Neural crest cell (in vitro differentiated cells): ENCODE measurements around the gene DNAJC13. TPM values are rescaled to one million over a fixed set of nuclear protein-coding genes. Genes with fewer than 3 reads are reported as not detected.

ENCODE experiments used
- DNase-seq: peaks from one replicate; pipeline ENCODE4 v3.0.0; 2021; ENCODE audit warnings: low read depth, mixed read lengths, low spot score
- H3K27ac Mint-ChIP-seq: one replicate; pipeline ENCODE4 v1.8.0; 2021; ENCODE audit warnings: mild to moderate bottlenecking, mixed read lengths; ENCODE audit not compliant: unreplicated experiment
- H3K27me3 Mint-ChIP-seq: 2 replicates; pipeline ENCODE4 v1.8.0; 2021; ENCODE audit warnings: low read depth, mild to moderate bottlenecking, mixed read lengths
- H3K36me3 Mint-ChIP-seq: 2 replicates; pipeline ENCODE4 v1.8.0; 2021; ENCODE audit warnings: low read depth, mild to moderate bottlenecking, mixed read lengths
- H3K4me1 Mint-ChIP-seq: 2 replicates; pipeline ENCODE4 v1.8.0; 2021; ENCODE audit warnings: mixed read lengths
- H3K4me3 Mint-ChIP-seq: one replicate; pipeline ENCODE4 v1.8.0; 2021; ENCODE audit warnings: mild to moderate bottlenecking, mixed read lengths
- H3K9me3 Mint-ChIP-seq: 2 replicates; pipeline ENCODE4 v1.8.0; 2021; ENCODE audit warnings: mixed read lengths
- CTCF ChIP-seq: fragments of 200-600 bp; sonication (generic); conservative IDR thresholded peaks from 2 replicates; pipeline ENCODE4 v1.5.0; 2021; ENCODE audit warnings: antibody characterized with exemption, mild to moderate bottlenecking
- total RNA-seq: library from RNA; stranded (reverse); gene quantifications from 2 replicates; pipeline ENCODE4 v1.2.1, GENCODE V29; 2021

Gene DNAJC13
- total RNA-seq, 1 donor from 2014 or later: 36.0 TPM

- DNase-seq: no peak
- Mint-ChIP-seq H3K4me1 (peaks cover 4% of the 10 kb centered on the region), H3K36me3 (peaks cover 28% of the 10 kb centered on the region), H3K27me3 (no peaks in the 10 kb centered on the region), H3K9me3 (no peaks in the 10 kb centered on the region), H3K27ac (no peak overlapping the region), H3K4me3 (no peak overlapping the region)
- no peak for TF ChIP-seq CTCF
Observed at GRCh38 chr3:132503559-132503958, 86.3 kb downstream of the DNAJC13 start.

DNA sequence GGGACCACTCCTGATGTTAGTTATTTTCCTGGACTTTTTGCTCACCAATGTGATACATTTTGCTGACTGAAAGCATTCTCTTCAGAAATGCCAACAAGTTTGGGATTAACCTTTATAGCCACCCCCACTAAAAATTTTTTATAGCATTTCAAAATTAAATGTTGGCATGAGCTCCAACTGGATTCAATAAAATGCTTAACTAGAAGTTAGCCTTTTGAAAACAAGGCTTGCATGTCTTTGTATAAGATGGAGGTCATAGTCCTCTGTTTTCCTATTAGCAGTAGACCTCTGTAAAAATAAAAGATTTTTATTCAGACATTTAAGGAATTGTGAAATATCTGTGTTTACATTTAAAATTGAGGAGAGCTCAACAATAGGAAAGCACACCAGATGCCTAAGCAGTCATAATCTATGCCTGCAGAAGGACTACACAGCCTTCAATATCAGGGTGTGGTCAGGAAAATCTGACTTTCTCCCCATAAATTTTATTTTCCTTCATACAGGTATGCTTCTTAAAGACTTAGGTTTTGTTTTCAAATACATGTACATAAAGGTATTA, 87.2 kb downstream of the DNAJC13 start:
- Mint-ChIP-seq H3K4me3 (no peak overlapping the region), H3K36me3 (peaks cover 31% of the 10 kb centered on the region), H3K4me1 (no peaks in the 10 kb centered on the region), H3K27ac (no peak overlapping the region), H3K27me3 (no peaks in the 10 kb centered on the region), H3K9me3 (no peaks in the 10 kb centered on the region)
- no peak for DNase-seq
- no peak for TF ChIP-seq CTCF

DNA sequence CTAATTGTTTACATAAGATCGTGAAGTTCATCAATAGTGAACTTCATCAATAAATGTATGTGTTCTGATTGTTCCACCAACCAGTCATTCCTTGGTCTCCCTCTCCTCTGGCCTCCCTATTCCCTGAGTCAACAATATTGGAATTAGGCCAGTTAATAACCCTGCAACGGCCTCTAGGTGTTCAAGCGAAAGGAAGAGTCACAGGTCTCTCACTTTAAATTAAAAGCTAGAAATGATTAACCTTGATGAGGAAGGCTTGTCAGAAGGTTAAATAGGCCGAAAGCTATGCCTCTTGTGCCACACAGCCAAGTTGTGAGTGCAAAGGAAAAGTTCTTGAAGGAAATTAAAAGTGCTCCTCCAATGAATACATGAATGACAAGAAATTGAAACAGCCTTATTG, 90.4 kb downstream of the DNAJC13 start:
- Mint-ChIP-seq H3K4me3 (no peak overlapping the region), H3K27me3 (no peaks in the 10 kb centered on the region), H3K36me3 (peaks cover 21% of the 10 kb centered on the region), H3K4me1 (no peaks in the 10 kb centered on the region), H3K9me3 (no peaks in the 10 kb centered on the region), H3K27ac (no peak overlapping the region)
- no peak for DNase-seq
- no peak for TF ChIP-seq CTCF

- H3K4me3 Mint-ChIP-seq: no peak overlapping the region
- H3K27ac Mint-ChIP-seq: no peak overlapping the region
- no peaks in the 10 kb centered on the region for H3K27me3 Mint-ChIP-seq
- no peak for DNase-seq
- no peaks in the 10 kb centered on the region for H3K4me1 Mint-ChIP-seq
- peaks cover 24% of the 10 kb centered on the region for H3K36me3 Mint-ChIP-seq
- TF ChIP-seq CTCF: no peak
- H3K9me3 Mint-ChIP-seq: no peaks in the 10 kb centered on the region
Observed at GRCh38 chr3:132509096-132509495, 91.8 kb downstream of the DNAJC13 start.

DNA sequence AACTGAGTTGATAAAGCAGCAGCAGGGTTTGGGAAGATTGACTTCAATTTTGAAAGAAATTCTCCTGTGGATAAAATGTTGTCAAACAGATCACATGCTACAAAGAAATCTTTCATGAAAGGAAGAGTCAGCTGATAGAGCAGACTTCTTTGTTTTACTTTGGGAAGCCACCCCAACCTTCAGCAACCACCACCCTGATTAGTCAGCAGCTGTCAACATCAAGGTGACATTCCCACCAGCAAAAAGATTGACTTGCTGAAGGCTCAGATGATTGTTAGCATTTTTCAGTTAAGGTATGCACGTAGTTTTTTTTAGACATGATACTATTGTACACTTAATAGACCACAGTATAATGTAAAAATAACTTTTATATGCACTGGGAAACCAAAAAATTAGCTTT, 92.2 kb downstream of the DNAJC13 start:
- Mint-ChIP-seq H3K27ac (no peak overlapping the region), H3K4me3 (no peak overlapping the region), H3K4me1 (no peaks in the 10 kb centered on the region), H3K9me3 (no peaks in the 10 kb centered on the region), H3K36me3 (peaks cover 27% of the 10 kb centered on the region), H3K27me3 (no peaks in the 10 kb centered on the region)
- DNase-seq: no peak
- no peak for TF ChIP-seq CTCF
